Liver (tissue), 9 donors: ENCODE measurements around the gene GNPTAB. TPM values are rescaled to one million over a fixed set of nuclear protein-coding genes. Genes with fewer than 3 reads are reported as not detected.
A peak's percentile ranks its signal among the peaks of the same experiment; 100 is the strongest.

Source experiments
- DNase-seq: peaks from one replicate; pipeline ENCODE4 v3.0.0-alpha.2; 2017; ENCODE audit warnings: low spot score
- H3K27ac ChIP-seq, 2 donors: one replicate each; pipeline ENCODE4 v1.7.0; 2013; ENCODE audit warnings: inconsistent platforms in 2 of 2, low read length in 2 of 2, control low read depth in 1 of 2, low read depth in 1 of 2, mild to moderate bottlenecking in 1 of 2
- H3K27me3 ChIP-seq, 4 donors: one replicate each; pipeline versions ENCODE4 v1.6.1 to v1.7.0; 2013; ENCODE audit warnings: low read length in 3 of 4, inconsistent platforms in 1 of 4, mild to moderate bottlenecking in 1 of 4, moderate library complexity in 1 of 4; ENCODE audit not compliant: control insufficient read depth in 4 of 4, insufficient read depth in 4 of 4
- H3K36me3 ChIP-seq, 4 donors: one replicate each; pipeline versions ENCODE4 v1.6.1 to v1.7.0; 2013; ENCODE audit warnings: low read length in 3 of 4, mild to moderate bottlenecking in 3 of 4, low read depth in 1 of 4, moderate library complexity in 1 of 4; ENCODE audit not compliant: control insufficient read depth in 4 of 4, insufficient read depth in 3 of 4
- H3K4me1 ChIP-seq, 4 donors: one replicate each; pipeline versions ENCODE4 v1.6.1 to v1.7.0; 2013; ENCODE audit warnings: low read length in 3 of 4, mild to moderate bottlenecking in 3 of 4, moderate library complexity in 1 of 4; ENCODE audit not compliant: control insufficient read depth in 4 of 4, insufficient read depth in 4 of 4
- H3K4me3 ChIP-seq, 3 donors: one replicate each; pipeline versions ENCODE4 v1.6.1 to v1.7.0; 2013; ENCODE audit warnings: low read length in 3 of 3, control low read depth in 1 of 3, low read depth in 1 of 3, mild to moderate bottlenecking in 1 of 3
- H3K9ac ChIP-seq, 2 donors: one replicate each; pipeline ENCODE4 v1.7.0; 2013; ENCODE audit warnings: low read length in 2 of 2, mild to moderate bottlenecking in 2 of 2, moderate library complexity in 2 of 2, control low read depth in 1 of 2, low read depth in 1 of 2
- H3K9me3 ChIP-seq, 4 donors: one replicate each; pipeline versions ENCODE4 v1.6.1 to v1.7.0; 2013; ENCODE audit warnings: low read length in 3 of 4; ENCODE audit not compliant: control insufficient read depth in 4 of 4
- CTCF ChIP-seq: fragments of 150-350 bp; IDR thresholded peaks from 2 replicates; pipeline ENCODE4 v1.5.1; 2017; ENCODE audit warnings: improper control_type of control experiment, low read depth, low read length; ENCODE audit not compliant: missing input control
- EGR1 ChIP-seq, 2 donors: IDR thresholded peaks; 2 replicates each; pipeline ENCODE4 v1.6.1; 2016 to 2018; ENCODE audit warnings: antibody characterized with exemption in 2 of 2, low read depth in 2 of 2
- FOXA1 ChIP-seq: IDR thresholded peaks from 2 replicates; pipeline ENCODE4 v1.6.1; 2016; ENCODE audit warnings: antibody characterized with exemption
- FOXA2 ChIP-seq: IDR thresholded peaks from 2 replicates; pipeline ENCODE4 v1.6.1; 2016; ENCODE audit warnings: antibody characterized with exemption
- GABPA ChIP-seq, 2 donors: IDR thresholded peaks in 1 of 2; conservative IDR thresholded peaks in 1 of 2; 2 replicates each; pipeline ENCODE4 v1.6.1; 2016; ENCODE audit warnings: antibody characterized with exemption in 2 of 2, mild to moderate bottlenecking in 1 of 2, moderate library complexity in 1 of 2
- HNF4A ChIP-seq, 2 donors: conservative IDR thresholded peaks; 2 replicates each; pipeline ENCODE4 v1.6.1; 2016; ENCODE audit warnings: antibody characterized with exemption in 2 of 2, mild to moderate bottlenecking in 2 of 2
- HNF4G ChIP-seq: IDR thresholded peaks from 2 replicates; pipeline ENCODE4 v1.6.1; 2016; ENCODE audit warnings: antibody characterized with exemption
- JUND ChIP-seq, 2 donors: IDR thresholded peaks; 2 replicates each; pipeline ENCODE4 v1.6.1; 2016; ENCODE audit warnings: antibody characterized with exemption in 2 of 2
- NR2F2 ChIP-seq: IDR thresholded peaks from 2 replicates; pipeline ENCODE4 v1.6.1; 2016; ENCODE audit warnings: antibody characterized with exemption
- RAD21 ChIP-seq, 2 donors: IDR thresholded peaks; 2 replicates each; pipeline ENCODE4 v1.6.1; 2016; ENCODE audit warnings: antibody characterized with exemption in 2 of 2, mild to moderate bottlenecking in 2 of 2
- RXRA ChIP-seq, 2 donors: IDR thresholded peaks; 2 replicates each; pipeline ENCODE4 v1.6.1; 2017 to 2018; ENCODE audit warnings: antibody characterized with exemption in 2 of 2, mild to moderate bottlenecking in 1 of 2
- SP1 ChIP-seq: IDR thresholded peaks from 2 replicates; pipeline ENCODE4 v1.6.1; 2018; ENCODE audit warnings: antibody characterized with exemption, mild to moderate bottlenecking
- TAF1 ChIP-seq: conservative IDR thresholded peaks from 2 replicates; pipeline ENCODE4 v1.6.1; 2016; ENCODE audit warnings: antibody characterized with exemption, mild to moderate bottlenecking
- WGBS: extraction: QIAGEN DNeasy Blood & Tissue Kit; methylation state at CpG from one replicate; pipeline ENCODE4 v1.1.7; 2013; 5-methylcytosine and 5-hydroxymethylcytosine counted together
- polyA plus RNA-seq, 2 donors: library from polyadenylated mRNA; stranded (reverse) in 1 of 2; unstranded in 1 of 2; fragments of 200-250 nt in 1 of 2; fragments of >200 nt in 1 of 2; fragmentation: Nextera tagmentation in 1 of 2; extraction: Ambion mirVana in 1 of 2; gene quantifications; one replicate each; pipeline versions ENCODE4 v1.2.1 to v1.2.3, GENCODE V29; 2013 to 2015
- total RNA-seq, 2 donors: library from RNA; depleted of rRNA; stranded (reverse); fragments of >200 nt; gene quantifications; one replicate each; pipeline ENCODE4 v1.2.3, GENCODE V29; 2014
- TF ChIP-seq, protein P1 (sequence below): IDR thresholded peaks from 2 replicates; pipeline ENCODE4 v1.6.1; 2016; ENCODE audit warnings: antibody characterized with exemption, mild to moderate bottlenecking
- TF ChIP-seq, protein P2 (sequence below): IDR thresholded peaks from 2 replicates; pipeline ENCODE4 v1.6.1; 2016; ENCODE audit warnings: antibody characterized with exemption
- TF ChIP-seq, protein P3 (sequence below): IDR thresholded peaks from 2 replicates; pipeline ENCODE4 v1.6.1; 2016; ENCODE audit warnings: antibody characterized with exemption
- donor health status: healthy.
- donor health status: healthy.
- donor health status: healthy.
- donor health status: healthy.
- donor health status: healthy.

Gene GNPTAB
- total and polyA plus RNA-seq, 4 donors: 4.6 to 11.1 (median 7.7) TPM

- Histone ChIP-seq H3K27ac (peak overlapping the region; percentile 75 to 87), H3K4me1 (peaks cover 6 to 53% (median 46%) of the 10 kb centered on the region in 4 donors), H3K4me3 (no peak overlapping the region), H3K9me3 (no peaks in the 10 kb centered on the region), H3K27me3 (no peaks in the 10 kb centered on the region), H3K9ac (peak overlapping the region in 1 of 2 donors; percentile 27), H3K36me3 (no peaks in the 10 kb centered on the region)
- TF ChIP-seq, protein P1, sequence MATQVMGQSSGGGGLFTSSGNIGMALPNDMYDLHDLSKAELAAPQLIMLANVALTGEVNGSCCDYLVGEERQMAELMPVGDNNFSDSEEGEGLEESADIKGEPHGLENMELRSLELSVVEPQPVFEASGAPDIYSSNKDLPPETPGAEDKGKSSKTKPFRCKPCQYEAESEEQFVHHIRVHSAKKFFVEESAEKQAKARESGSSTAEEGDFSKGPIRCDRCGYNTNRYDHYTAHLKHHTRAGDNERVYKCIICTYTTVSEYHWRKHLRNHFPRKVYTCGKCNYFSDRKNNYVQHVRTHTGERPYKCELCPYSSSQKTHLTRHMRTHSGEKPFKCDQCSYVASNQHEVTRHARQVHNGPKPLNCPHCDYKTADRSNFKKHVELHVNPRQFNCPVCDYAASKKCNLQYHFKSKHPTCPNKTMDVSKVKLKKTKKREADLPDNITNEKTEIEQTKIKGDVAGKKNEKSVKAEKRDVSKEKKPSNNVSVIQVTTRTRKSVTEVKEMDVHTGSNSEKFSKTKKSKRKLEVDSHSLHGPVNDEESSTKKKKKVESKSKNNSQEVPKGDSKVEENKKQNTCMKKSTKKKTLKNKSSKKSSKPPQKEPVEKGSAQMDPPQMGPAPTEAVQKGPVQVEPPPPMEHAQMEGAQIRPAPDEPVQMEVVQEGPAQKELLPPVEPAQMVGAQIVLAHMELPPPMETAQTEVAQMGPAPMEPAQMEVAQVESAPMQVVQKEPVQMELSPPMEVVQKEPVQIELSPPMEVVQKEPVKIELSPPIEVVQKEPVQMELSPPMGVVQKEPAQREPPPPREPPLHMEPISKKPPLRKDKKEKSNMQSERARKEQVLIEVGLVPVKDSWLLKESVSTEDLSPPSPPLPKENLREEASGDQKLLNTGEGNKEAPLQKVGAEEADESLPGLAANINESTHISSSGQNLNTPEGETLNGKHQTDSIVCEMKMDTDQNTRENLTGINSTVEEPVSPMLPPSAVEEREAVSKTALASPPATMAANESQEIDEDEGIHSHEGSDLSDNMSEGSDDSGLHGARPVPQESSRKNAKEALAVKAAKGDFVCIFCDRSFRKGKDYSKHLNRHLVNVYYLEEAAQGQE: no peak
- TF ChIP-seq, protein P2, sequence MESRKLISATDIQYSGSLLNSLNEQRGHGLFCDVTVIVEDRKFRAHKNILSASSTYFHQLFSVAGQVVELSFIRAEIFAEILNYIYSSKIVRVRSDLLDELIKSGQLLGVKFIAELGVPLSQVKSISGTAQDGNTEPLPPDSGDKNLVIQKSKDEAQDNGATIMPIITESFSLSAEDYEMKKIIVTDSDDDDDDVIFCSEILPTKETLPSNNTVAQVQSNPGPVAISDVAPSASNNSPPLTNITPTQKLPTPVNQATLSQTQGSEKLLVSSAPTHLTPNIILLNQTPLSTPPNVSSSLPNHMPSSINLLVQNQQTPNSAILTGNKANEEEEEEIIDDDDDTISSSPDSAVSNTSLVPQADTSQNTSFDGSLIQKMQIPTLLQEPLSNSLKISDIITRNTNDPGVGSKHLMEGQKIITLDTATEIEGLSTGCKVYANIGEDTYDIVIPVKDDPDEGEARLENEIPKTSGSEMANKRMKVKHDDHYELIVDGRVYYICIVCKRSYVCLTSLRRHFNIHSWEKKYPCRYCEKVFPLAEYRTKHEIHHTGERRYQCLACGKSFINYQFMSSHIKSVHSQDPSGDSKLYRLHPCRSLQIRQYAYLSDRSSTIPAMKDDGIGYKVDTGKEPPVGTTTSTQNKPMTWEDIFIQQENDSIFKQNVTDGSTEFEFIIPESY: no peak
- no peak for TF ChIP-seq HNF4A (conservative IDR thresholded peaks at IDR 0.05)
- no peak for TF ChIP-seq CTCF
- no peak for TF ChIP-seq HNF4G
- no peak for TF ChIP-seq TAF1
- no peak for TF ChIP-seq JUND (IDR thresholded peaks at IDR 0.05)
- TF ChIP-seq, protein P3, sequence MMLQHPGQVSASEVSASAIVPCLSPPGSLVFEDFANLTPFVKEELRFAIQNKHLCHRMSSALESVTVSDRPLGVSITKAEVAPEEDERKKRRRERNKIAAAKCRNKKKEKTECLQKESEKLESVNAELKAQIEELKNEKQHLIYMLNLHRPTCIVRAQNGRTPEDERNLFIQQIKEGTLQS: no peak
- TF ChIP-seq GABPA (IDR thresholded peaks at IDR 0.05 in 1 of 2, conservative IDR thresholded peaks at IDR 0.05 in 1 of 2): no peak
- TF ChIP-seq RAD21 (IDR thresholded peaks at IDR 0.05): no peak
- no peak for TF ChIP-seq FOXA1
- no peak for TF ChIP-seq NR2F2
- TF ChIP-seq EGR1 (IDR thresholded peaks at IDR 0.05; ENCODE audit: low read depth in 2 of 2): no peak
- TF ChIP-seq SP1: peak; percentile 20
- TF ChIP-seq FOXA2: peak; percentile 43
- WGBS: 72% methylated on average over 4 of the region's 4 CpGs
- no peak for DNase-seq
Measured at GRCh38 chr12:101710288-101710687, 120.5 kb downstream of the GNPTAB start.

GRCh38 chr12:101707131-101707782, 123.5 kb downstream of the GNPTAB start:
- no peaks in the 10 kb centered on the region for H3K27me3 ChIP-seq
- no peak overlapping the region for H3K9ac ChIP-seq
- no peaks in the 10 kb centered on the region for H3K36me3 ChIP-seq
- TF ChIP-seq, protein P3: no peak
- TF ChIP-seq GABPA (IDR thresholded peaks at IDR 0.05 in 1 of 2, conservative IDR thresholded peaks at IDR 0.05 in 1 of 2) (no peak), RXRA (IDR thresholded peaks at IDR 0.05) (no peak), HNF4A (conservative IDR thresholded peaks at IDR 0.05) (no peak), HNF4G (no peak), TAF1 (no peak)
- H3K4me1 ChIP-seq: peaks cover 8 to 36% (median 24%) of the 10 kb centered on the region in 4 donors
- H3K4me3 ChIP-seq: no peak overlapping the region
- H3K27ac ChIP-seq: no peak overlapping the region
- no peak for DNase-seq
- no peaks in the 10 kb centered on the region for H3K9me3 ChIP-seq
